H54 (cell line): ENCODE measurements around the gene PDCD5.

ENCODE experiments used
- DNase-seq: peaks from one replicate; pipeline ENCODE4 v3.0.0; 2011; ENCODE audit warnings: low spot score, mixed read lengths; ENCODE audit not compliant: insufficient read length
- FAIRE-seq: peaks from 3 replicates; lab custom pipeline; 2011; peaks lifted over from hg19 to GRCh38; lab: Jason Lieb, UNC
- POLR2A ChIP-seq: IDR thresholded peaks from 2 replicates; pipeline ENCODE4 v1.6.1; 2011; ENCODE audit warnings: low read depth, mild to moderate bottlenecking, low read length

PDCD5 gene

GRCh38 chr19:32631381-32631780, 50.4 kb downstream of the PDCD5 start:
- FAIRE-seq (no peak), DNase-seq (no peak)
- TF ChIP-seq POLR2A, result no peak
